Effector memory CD4-positive, alpha-beta T cell (primary cell): ENCODE measurements around the gene CERS4.
"Not testable (repeated sequence)": the region's sequence is repeated elsewhere in the genome, so short reads cannot be mapped to it uniquely, and the experiment has no call there.

Source experiments
- DNase-seq, 3 donors: peaks; one replicate each; pipeline ENCODE4 v3.0.0-alpha.2; 2020
- H3K27ac ChIP-seq: 2 replicates; pipeline ENCODE4 v1.7.0; 2013; ENCODE audit warnings: mild to moderate bottlenecking, low read length, moderate library complexity; ENCODE audit not compliant: insufficient read depth, poor library complexity, severe bottlenecking
- H3K27me3 ChIP-seq: replicated peaks from 2 replicates; pipeline ENCODE4 v1.7.0; 2013; ENCODE audit warnings: mild to moderate bottlenecking, low read length; ENCODE audit not compliant: insufficient read depth, control insufficient read depth, poor library complexity, severe bottlenecking
- H3K36me3 ChIP-seq: 2 replicates; pipeline ENCODE4 v1.7.0; 2013; ENCODE audit warnings: mild to moderate bottlenecking, low read length, moderate library complexity; ENCODE audit not compliant: control insufficient read depth, insufficient read depth
- H3K4me1 ChIP-seq: 2 replicates; pipeline ENCODE4 v1.7.0; 2013; ENCODE audit warnings: low read length, mild to moderate bottlenecking; ENCODE audit not compliant: control insufficient read depth, insufficient read depth, poor library complexity, severe bottlenecking
- H3K4me3 ChIP-seq: 2 replicates; pipeline ENCODE4 v1.7.0; 2013; ENCODE audit warnings: low read length, low read depth, mild to moderate bottlenecking; ENCODE audit not compliant: insufficient read depth, poor library complexity, severe bottlenecking
- H3K9me3 ChIP-seq: 2 replicates; pipeline ENCODE4 v1.7.0; 2013; ENCODE audit warnings: mild to moderate bottlenecking, low read length, moderate library complexity; ENCODE audit not compliant: control insufficient read depth

The CERS4 gene

GRCh38 chr19:8220481-8220880 is 11.3 kb downstream of the CERS4 start:
- Histone ChIP-seq H3K4me3 (no peak overlapping the region), H3K4me1 (no peaks in the 10 kb centered on the region)
- DNase-seq: no peak

GRCh38 chr19:8221161-8221560 is 12.0 kb downstream of the CERS4 start:
- DNase-seq: no peak
- no peaks in the 10 kb centered on the region for H3K9me3 ChIP-seq
- no peak overlapping the region for H3K4me3 ChIP-seq
- H3K4me1 ChIP-seq: no peaks in the 10 kb centered on the region
- no peaks in the 10 kb centered on the region for H3K36me3 ChIP-seq
- no peaks in the 10 kb centered on the region for H3K27me3 ChIP-seq
- no peak overlapping the region for H3K27ac ChIP-seq

More at GRCh38 chr19:8220481-8220880, 11.3 kb downstream of the CERS4 start:
- Histone ChIP-seq H3K27me3 (no peaks in the 10 kb centered on the region), H3K27ac (no peak overlapping the region), H3K9me3 (no peaks in the 10 kb centered on the region), H3K36me3 (no peaks in the 10 kb centered on the region)

GRCh38 chr19:8223442-8223841 is 14.3 kb downstream of the CERS4 start:
- not testable (repeated sequence) for H3K9me3 ChIP-seq, H3K4me3 ChIP-seq, H3K4me1 ChIP-seq, DNase-seq, H3K27me3 ChIP-seq, H3K36me3 ChIP-seq, H3K27ac ChIP-seq

- Histone ChIP-seq H3K4me1 (no peaks in the 10 kb centered on the region), H3K27me3 (no peaks in the 10 kb centered on the region), H3K27ac (no peak overlapping the region), H3K4me3 (no peak overlapping the region), H3K36me3 (no peaks in the 10 kb centered on the region), H3K9me3 (no peaks in the 10 kb centered on the region)
- DNase-seq: no peak
Observed at GRCh38 chr19:8224394-8225145, 15.4 kb downstream of the CERS4 start.

GRCh38 chr19:8231073-8231604 is 22.0 kb downstream of the CERS4 start:
- H3K27me3 ChIP-seq: no peaks in the 10 kb centered on the region
- H3K9me3 ChIP-seq: no peaks in the 10 kb centered on the region
- no peak overlapping the region for H3K4me3 ChIP-seq
- no peaks in the 10 kb centered on the region for H3K4me1 ChIP-seq
- no peaks in the 10 kb centered on the region for H3K36me3 ChIP-seq
- no peak overlapping the region for H3K27ac ChIP-seq
- DNase-seq: no peak

- no peak overlapping the region for H3K27ac ChIP-seq
- no peaks in the 10 kb centered on the region for H3K4me1 ChIP-seq
- no peaks in the 10 kb centered on the region for H3K36me3 ChIP-seq
- H3K27me3 ChIP-seq: no peaks in the 10 kb centered on the region
- H3K4me3 ChIP-seq: no peak overlapping the region
- no peaks in the 10 kb centered on the region for H3K9me3 ChIP-seq
- DNase-seq: no peak
Observed at GRCh38 chr19:8233370-8233769, 24.2 kb downstream of the CERS4 start.

- H3K27ac ChIP-seq: no peak overlapping the region
- no peaks in the 10 kb centered on the region for H3K9me3 ChIP-seq
- peaks cover 9% of the 10 kb centered on the region for H3K4me1 ChIP-seq
- no peak for DNase-seq
- no peak overlapping the region for H3K4me3 ChIP-seq
- H3K27me3 ChIP-seq: no peaks in the 10 kb centered on the region
- no peaks in the 10 kb centered on the region for H3K36me3 ChIP-seq
Observed at GRCh38 chr19:8237026-8237425, 27.9 kb downstream of the CERS4 start.

GRCh38 chr19:8238251-8238650 is 29.1 kb downstream of the CERS4 start:
- peaks cover 2% of the 10 kb centered on the region for H3K9me3 ChIP-seq
- DNase-seq: no peak
- no peaks in the 10 kb centered on the region for H3K27me3 ChIP-seq
- peaks cover 9% of the 10 kb centered on the region for H3K4me1 ChIP-seq
- no peak overlapping the region for H3K4me3 ChIP-seq
- H3K36me3 ChIP-seq: no peaks in the 10 kb centered on the region
- no peak overlapping the region for H3K27ac ChIP-seq

GRCh38 chr19:8239528-8240273 is 30.5 kb downstream of the CERS4 start:
- Histone ChIP-seq H3K4me1 (peaks cover 9% of the 10 kb centered on the region), H3K27me3 (no peaks in the 10 kb centered on the region), H3K36me3 (no peaks in the 10 kb centered on the region), H3K4me3 (no peak overlapping the region), H3K9me3 (peaks cover 3% of the 10 kb centered on the region), H3K27ac (no peak overlapping the region)
- DNase-seq: no peak
